CD4-positive, alpha-beta memory T cell (primary cell): ENCODE results near the gene HRCT1. TPM values are rescaled to one million over a fixed set of nuclear protein-coding genes. Genes with fewer than 3 reads are reported as not detected.
A peak's percentile ranks its signal among the peaks of the same experiment; 100 is the strongest.

ENCODE experiments used
- CTCF ChIA-PET: fragments of 350-600 bp; sonication (Branson Sonifier 250); formaldehyde crosslinking; loops from one replicate; lab custom pipeline; 2021; ENCODE audit warnings: inconsistent platforms; ENCODE audit not compliant: partially characterized antibody; lab: Charles Lee
- POLR2A ChIA-PET: fragments of 350-600 bp; sonication (Branson Sonifier 250); formaldehyde crosslinking; loops from one replicate; lab custom pipeline; 2021; ENCODE audit not compliant: partially characterized antibody; lab: Charles Lee
- DNase-seq, 5 donors: peaks; one replicate each; pipeline versions ENCODE4 v3.0.0 to v3.0.0-alpha.2; 2020 to 2022; ENCODE audit warnings: mixed read lengths in 1 of 5
- H3K27ac ChIP-seq: one replicate; pipeline ENCODE4 v1.7.0; 2013; ENCODE audit warnings: low read depth, low read length
- H3K27me3 ChIP-seq: 2 replicates; pipeline ENCODE4 v1.7.0; 2013; ENCODE audit warnings: mild to moderate bottlenecking, low read length, moderate library complexity; ENCODE audit not compliant: insufficient read depth
- H3K36me3 ChIP-seq: 2 replicates; pipeline ENCODE4 v1.7.0; 2013; ENCODE audit warnings: mild to moderate bottlenecking, low read length, moderate library complexity; ENCODE audit not compliant: insufficient read depth
- H3K4me1 ChIP-seq: 2 replicates; pipeline ENCODE4 v1.7.0; 2013; ENCODE audit warnings: mild to moderate bottlenecking, low read length, moderate library complexity; ENCODE audit not compliant: insufficient read depth
- H3K4me3 ChIP-seq, 2 donors: one replicate each; pipeline ENCODE4 v1.7.0; 2013; ENCODE audit warnings: low read length in 2 of 2, mild to moderate bottlenecking in 1 of 2
- H3K9me3 ChIP-seq, 2 donors: one replicate each; pipeline ENCODE4 v1.7.0; 2013; ENCODE audit warnings: low read length in 2 of 2, control low read depth in 1 of 2; ENCODE audit not compliant: control insufficient read depth in 1 of 2
- H3K27ac Mint-ChIP-seq, 7 donors: one replicate each; pipeline ENCODE4 v1.8.0; 2020 to 2021; ENCODE audit warnings: mixed read lengths in 7 of 7, mild to moderate bottlenecking in 6 of 7, inconsistent platforms in 3 of 7, moderate library complexity in 3 of 7
- H3K27me3 Mint-ChIP-seq, 2 donors: one replicate each; pipeline ENCODE4 v1.8.0; 2020 to 2021; ENCODE audit warnings: mixed read lengths in 2 of 2
- H3K36me3 Mint-ChIP-seq, 2 donors: one replicate each; pipeline ENCODE4 v1.8.0; 2020 to 2021; ENCODE audit warnings: mixed read lengths in 2 of 2, inconsistent platforms in 1 of 2, mild to moderate bottlenecking in 1 of 2
- H3K4me1 Mint-ChIP-seq, 4 donors: one replicate each; pipeline ENCODE4 v1.8.0; 2020 to 2021; ENCODE audit warnings: mixed read lengths in 4 of 4, mild to moderate bottlenecking in 1 of 4
- H3K4me3 Mint-ChIP-seq, 8 donors: one replicate each; pipeline ENCODE4 v1.8.0; 2020 to 2021; ENCODE audit warnings: mixed read lengths in 8 of 8, mild to moderate bottlenecking in 7 of 8, moderate library complexity in 6 of 8, inconsistent platforms in 3 of 8
- H3K9me3 Mint-ChIP-seq, 8 donors: one replicate each; pipeline ENCODE4 v1.8.0; 2020 to 2021; ENCODE audit warnings: mixed read lengths in 8 of 8, mild to moderate bottlenecking in 5 of 8, inconsistent platforms in 3 of 8, moderate library complexity in 1 of 8
- intact Hi-C: fragments of 100-400 bp; cut with micrococcal nuclease; formaldehyde crosslinking; loops from one replicate; pipeline ENCODE4 v1.15.1; 2023
- polyA plus RNA-seq, 2 donors: library from polyadenylated mRNA; unstranded; fragments of 300-500 nt; fragmentation: Illumina TruSeq; gene quantifications; one replicate each; pipeline ENCODE4 v1.2.3, GENCODE V29; 2021
- total RNA-seq, 2 experiments: library from RNA; stranded (reverse); gene quantifications; one replicate each; pipeline ENCODE4 v1.2.3, GENCODE V29; 2021

The HRCT1 gene
- total and polyA plus RNA-seq, 4 experiments from 2014 or later: not detected

- POLR2A ChIA-PET: interaction anchor here (0.6 to 3.1 kb wide), 2 partner anchors 25 to 31 kb away, joined by 3 to 9 read pairs; no protein-coding TSS in a partner anchor
- Histone ChIP-seq H3K9me3 (no peaks in the 10 kb centered on the region), H3K36me3 (no peaks in the 10 kb centered on the region), H3K27ac (no peak overlapping the region), H3K4me1 (peaks cover 23% of the 10 kb centered on the region), H3K4me3 (no peak overlapping the region), H3K27me3 (no peaks in the 10 kb centered on the region)
- peak overlapping the region in 3 of 7 donors; percentile 19 to 75 (median 36) for H3K27ac Mint-ChIP-seq
- no peaks in the 10 kb centered on the region for H3K36me3 Mint-ChIP-seq
- H3K4me1 Mint-ChIP-seq: peaks cover 23 to 39% (median 25%) of the 10 kb centered on the region in 4 donors
- intact Hi-C loops: no loop called here
- H3K4me3 Mint-ChIP-seq: no peak overlapping the region
- H3K27me3 Mint-ChIP-seq: no peaks in the 10 kb centered on the region
- CTCF ChIA-PET: interaction anchor here (0.6 to 0.7 kb wide), 2 partner anchors 29 to 624 kb away, joined by 4 read pairs; no protein-coding TSS in a partner anchor
- no peaks in the 10 kb centered on the region for H3K9me3 Mint-ChIP-seq
- DNase-seq: no peak
These were observed 9.8 kb downstream of the HRCT1 start for GRCh38 chr9:35915681-35916294.

GRCh38 chr9:35917261-35917660 is 11.3 kb downstream of the HRCT1 start:
- POLR2A ChIA-PET: interaction anchor here (1.0 kb wide), 1 partner anchor 18 kb away, joined by 3 read pairs; no protein-coding TSS in a partner anchor
- intact Hi-C loops: no loop called here
- H3K27ac ChIP-seq: no peak overlapping the region
- peaks cover 11% of the 10 kb centered on the region for H3K4me1 ChIP-seq
- no peaks in the 10 kb centered on the region for H3K36me3 Mint-ChIP-seq
- no peaks in the 10 kb centered on the region for H3K27me3 Mint-ChIP-seq
- H3K4me1 Mint-ChIP-seq: peaks cover 12 to 31% (median 13%) of the 10 kb centered on the region in 4 donors
- no peak for DNase-seq
- no peaks in the 10 kb centered on the region for H3K36me3 ChIP-seq
- no peaks in the 10 kb centered on the region for H3K9me3 ChIP-seq
- CTCF ChIA-PET: interaction anchor here (0.5 to 7.6 kb wide), 3 partner anchors 14 to 1852 kb away, joined by 3 to 50 read pairs (median 5); no protein-coding TSS in a partner anchor
- no peaks in the 10 kb centered on the region for H3K9me3 Mint-ChIP-seq
- no peaks in the 10 kb centered on the region for H3K27me3 ChIP-seq
- H3K4me3 Mint-ChIP-seq: no peak overlapping the region
- H3K27ac Mint-ChIP-seq: peak overlapping the region in 4 of 7 donors; percentile 6 to 80 (median 52)
- no peak overlapping the region for H3K4me3 ChIP-seq

GRCh38 chr9:35918780-35919179 is 12.8 kb downstream of the HRCT1 start:
- no peaks in the 10 kb centered on the region for H3K9me3 Mint-ChIP-seq
- intact Hi-C loops: no loop called here
- no peaks in the 10 kb centered on the region for H3K36me3 Mint-ChIP-seq
- ChIA-PET CTCF (interaction anchor here (0.6 to 7.6 kb wide), 7 partner anchors 14 to 36 kb away, joined by 3 to 50 read pairs (median 4); no protein-coding TSS in a partner anchor), POLR2A (no interaction called here)
- Histone ChIP-seq H3K4me1 (no peaks in the 10 kb centered on the region), H3K27me3 (no peaks in the 10 kb centered on the region), H3K27ac (no peak overlapping the region), H3K9me3 (no peaks in the 10 kb centered on the region), H3K36me3 (no peaks in the 10 kb centered on the region), H3K4me3 (no peak overlapping the region)
- no peak overlapping the region for H3K4me3 Mint-ChIP-seq
- peak overlapping the region in 4 of 7 donors; percentile 26 to 57 (median 35) for H3K27ac Mint-ChIP-seq
- peaks cover 10 to 33% (median 11%) of the 10 kb centered on the region in 4 donors for H3K4me1 Mint-ChIP-seq
- no peaks in the 10 kb centered on the region for H3K27me3 Mint-ChIP-seq
- no peak for DNase-seq

GRCh38 chr9:35919212-35920008 is 13.4 kb downstream of the HRCT1 start:
- POLR2A ChIA-PET: interaction anchor here (0.6 kb wide), 1 partner anchor 25 kb away, joined by 3 read pairs; no protein-coding TSS in a partner anchor
- Mint-ChIP-seq H3K4me1 (peaks cover 10 to 38% (median 11%) of the 10 kb centered on the region in 4 donors), H3K36me3 (no peaks in the 10 kb centered on the region), H3K27ac (peak overlapping the region in 5 of 7 donors; percentile 26 to 48 (median 39)), H3K4me3 (no peak overlapping the region), H3K27me3 (no peaks in the 10 kb centered on the region), H3K9me3 (no peaks in the 10 kb centered on the region)
- Histone ChIP-seq H3K4me1 (no peaks in the 10 kb centered on the region), H3K27me3 (no peaks in the 10 kb centered on the region), H3K27ac (no peak overlapping the region), H3K4me3 (no peak overlapping the region), H3K9me3 (no peaks in the 10 kb centered on the region), H3K36me3 (no peaks in the 10 kb centered on the region)
- DNase-seq: no peak
- intact Hi-C loops: no loop called here
- CTCF ChIA-PET: interaction anchor here (0.9 to 7.6 kb wide), 5 partner anchors 8 to 25 kb away, joined by 3 to 50 read pairs (median 5); no protein-coding TSS in a partner anchor

- DNase-seq: no peak
- Histone ChIP-seq H3K36me3 (no peaks in the 10 kb centered on the region), H3K4me1 (no peaks in the 10 kb centered on the region), H3K9me3 (no peaks in the 10 kb centered on the region), H3K27me3 (no peaks in the 10 kb centered on the region), H3K4me3 (no peak overlapping the region), H3K27ac (no peak overlapping the region)
- H3K4me1 Mint-ChIP-seq: peaks cover 8 to 34% (median 11%) of the 10 kb centered on the region in 4 donors
- H3K27me3 Mint-ChIP-seq: no peaks in the 10 kb centered on the region
- CTCF ChIA-PET: interaction anchor here (1.6 to 7.6 kb wide), 3 partner anchors 9 to 25 kb away, joined by 5 to 50 read pairs (median 16); no protein-coding TSS in a partner anchor
- POLR2A ChIA-PET: interaction anchor here (0.6 to 2.3 kb wide), 2 partner anchors 9 to 24 kb away, joined by 3 to 8 read pairs; no protein-coding TSS in a partner anchor
- intact Hi-C loops: no loop called here
- no peaks in the 10 kb centered on the region for H3K36me3 Mint-ChIP-seq
- H3K9me3 Mint-ChIP-seq: no peaks in the 10 kb centered on the region
- H3K4me3 Mint-ChIP-seq: no peak overlapping the region
- peak overlapping the region in 2 of 7 donors; percentile 27 to 42 for H3K27ac Mint-ChIP-seq
These were observed 14.1 kb downstream of the HRCT1 start for GRCh38 chr9:35920051-35920620.

GRCh38 chr9:35923598-35923926 is 17.6 kb downstream of the HRCT1 start:
- Mint-ChIP-seq H3K27me3 (no peaks in the 10 kb centered on the region), H3K4me1 (peaks cover 3 to 21% (median 5%) of the 10 kb centered on the region in 4 donors), H3K9me3 (no peaks in the 10 kb centered on the region), H3K36me3 (no peaks in the 10 kb centered on the region), H3K27ac (no peak overlapping the region), H3K4me3 (no peak overlapping the region)
- Histone ChIP-seq H3K4me1 (no peaks in the 10 kb centered on the region), H3K4me3 (no peak overlapping the region), H3K27me3 (no peaks in the 10 kb centered on the region), H3K27ac (no peak overlapping the region), H3K9me3 (no peaks in the 10 kb centered on the region), H3K36me3 (no peaks in the 10 kb centered on the region)
- intact Hi-C loops: no loop called here
- ChIA-PET CTCF (interaction anchor here (0.6 to 7.6 kb wide), 5 partner anchors 9 to 42 kb away, joined by 3 to 50 read pairs (median 3); partner anchors contain the start of gene HRCT1), POLR2A (no interaction called here)
- DNase-seq: no peak
